G401.6 (cell line): ENCODE results near the gene FMOD.

Experiments used
- FAIRE-seq: peaks from 2 replicates; lab custom pipeline; 2012; peaks lifted over from hg19 to GRCh38; lab: Jason Lieb, UNC

FMOD gene

DNA sequence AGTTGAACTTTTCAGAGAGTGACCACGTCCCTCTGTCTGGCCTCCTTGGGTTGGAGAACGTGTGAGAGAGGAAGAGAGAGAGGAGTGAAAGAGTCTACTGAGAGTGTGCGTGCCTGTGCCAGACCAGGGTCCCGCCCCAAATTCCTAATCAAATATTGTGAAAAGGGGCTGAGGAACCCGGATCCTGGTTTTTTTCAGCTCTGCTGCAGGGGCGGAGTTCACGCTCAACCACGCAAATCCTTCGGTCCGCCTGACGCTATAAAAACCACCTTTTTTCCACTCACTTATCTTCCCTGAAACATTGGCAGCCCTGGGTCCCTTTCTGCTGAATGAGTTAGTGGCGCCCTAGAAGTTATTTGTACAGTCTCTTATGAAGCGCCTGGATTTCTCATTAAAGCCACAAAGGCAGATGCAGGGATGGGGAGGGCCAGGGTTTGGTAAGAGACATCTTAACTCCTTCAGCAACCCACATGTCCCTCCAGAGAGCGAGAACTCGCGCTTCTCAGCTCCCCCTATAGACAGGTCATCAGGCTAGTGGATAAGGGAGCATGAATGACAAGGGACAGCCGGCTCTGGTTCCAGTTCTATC, at the start of gene FMOD:
Gene FMOD (minus strand): TSS at position 86 of the 589 bp plus-strand sequence. CDS start 2,852 bp downstream, outside the sequence.
- FAIRE-seq = no peak

DNA sequence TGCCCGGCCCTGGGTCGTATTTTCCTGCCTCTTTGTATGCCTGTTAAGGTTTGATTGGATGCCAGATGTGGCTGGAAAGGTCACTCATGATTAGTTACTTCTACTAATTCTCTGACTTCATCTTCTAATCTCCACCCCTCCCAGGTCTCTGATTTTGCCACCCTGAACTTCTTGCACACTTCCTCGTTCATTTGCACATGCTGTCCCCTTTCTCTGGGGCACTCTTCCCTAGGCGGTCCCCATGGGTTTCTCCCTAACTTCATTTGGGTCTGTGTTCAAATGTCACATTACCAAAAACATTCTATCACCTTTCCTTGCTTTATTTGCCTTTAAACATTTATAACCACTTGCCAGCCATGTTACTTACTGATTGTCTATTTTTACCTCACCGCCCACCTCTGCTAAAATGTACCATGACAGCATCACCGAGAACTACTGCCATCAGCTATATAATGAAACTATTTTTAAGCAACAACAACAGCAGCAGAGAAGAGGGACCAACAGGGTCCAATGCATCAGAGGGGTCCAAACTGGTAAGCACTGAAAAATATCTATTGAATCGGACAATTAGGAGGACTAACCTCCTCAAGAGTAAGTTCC, 45.8 kb upstream of the FMOD start:
- no peak for FAIRE-seq

DNA sequence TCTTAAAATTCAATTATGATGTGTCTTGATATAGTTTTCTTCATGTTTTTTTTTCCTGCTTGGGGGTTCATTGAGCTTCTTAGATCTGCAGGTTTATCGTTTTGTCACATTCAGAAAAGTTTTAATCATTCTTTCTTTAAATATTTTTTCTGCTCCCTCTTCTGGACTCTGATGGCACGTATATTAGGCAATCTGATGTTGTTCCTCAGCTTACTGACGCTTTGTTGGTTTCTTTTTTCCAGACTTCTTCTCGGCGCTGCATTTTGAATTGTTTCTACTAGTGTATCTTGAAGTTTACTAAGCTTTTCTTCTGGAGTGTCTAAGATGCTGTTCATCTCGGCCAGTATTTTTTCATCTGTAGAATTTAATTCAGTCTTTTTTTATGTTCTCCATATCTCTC, 44.8 kb upstream of the FMOD start:
- FAIRE-seq = no peak

DNA sequence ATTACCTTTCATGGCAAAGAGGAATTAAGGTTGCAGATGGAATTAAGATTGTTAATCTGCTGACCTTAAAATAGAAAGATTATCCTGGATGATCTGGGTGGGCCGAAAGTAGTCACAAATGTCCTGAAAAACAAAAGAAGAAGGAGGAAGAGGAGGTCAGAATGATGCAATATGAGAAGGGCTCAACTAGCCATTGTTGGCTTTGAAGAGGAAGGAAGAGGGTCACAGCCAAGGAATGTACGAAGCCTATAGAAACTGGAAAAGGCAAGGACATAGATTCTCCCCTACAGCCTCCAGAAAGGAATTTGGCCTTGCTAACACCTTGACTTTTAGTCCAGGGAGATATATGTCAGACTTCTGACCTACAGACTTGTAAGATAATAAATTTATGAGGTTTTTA, 39.4 kb upstream of the FMOD start:
- no peak for FAIRE-seq

DNA sequence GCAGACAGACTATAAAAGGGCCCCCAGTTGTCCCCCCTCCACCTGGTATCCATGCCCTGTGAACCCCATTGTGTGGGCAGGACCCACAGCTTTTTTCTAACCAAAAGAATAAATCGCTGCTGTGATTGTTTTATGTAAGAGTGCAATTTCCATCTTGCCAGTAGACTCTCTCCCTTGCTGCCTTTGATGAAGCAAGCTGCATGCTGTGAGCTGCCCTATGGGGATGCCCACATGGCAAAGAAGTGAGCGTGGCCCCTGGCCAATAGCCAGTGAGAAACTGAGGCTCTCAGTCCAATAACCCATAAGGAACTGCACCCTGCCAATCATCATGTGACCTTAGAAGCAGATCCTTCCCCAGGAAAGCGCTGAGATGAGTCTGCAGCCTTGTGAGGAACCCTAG, 37.8 kb upstream of the FMOD start:
- FAIRE-seq = no peak

DNA sequence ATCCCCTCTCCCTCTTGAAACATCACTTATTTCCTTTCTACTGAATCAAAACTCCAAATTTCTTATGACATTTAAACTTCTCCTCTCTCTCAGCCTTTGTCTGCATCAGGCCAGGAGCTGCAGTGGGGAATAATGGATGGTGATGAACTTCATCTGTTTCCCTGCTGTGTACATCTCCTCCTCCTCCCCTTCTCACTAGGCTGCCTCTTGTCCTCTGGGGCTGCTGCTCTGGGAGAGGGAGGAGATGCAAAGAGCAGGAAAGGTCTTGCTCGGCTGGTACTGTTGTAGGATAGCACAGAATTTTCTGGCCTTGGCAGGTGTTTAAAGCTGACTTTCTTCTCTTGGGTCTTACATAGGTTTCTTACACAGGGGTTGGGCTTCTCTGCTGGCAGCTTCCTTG, 31.1 kb upstream of the FMOD start:
- no peak for FAIRE-seq

DNA sequence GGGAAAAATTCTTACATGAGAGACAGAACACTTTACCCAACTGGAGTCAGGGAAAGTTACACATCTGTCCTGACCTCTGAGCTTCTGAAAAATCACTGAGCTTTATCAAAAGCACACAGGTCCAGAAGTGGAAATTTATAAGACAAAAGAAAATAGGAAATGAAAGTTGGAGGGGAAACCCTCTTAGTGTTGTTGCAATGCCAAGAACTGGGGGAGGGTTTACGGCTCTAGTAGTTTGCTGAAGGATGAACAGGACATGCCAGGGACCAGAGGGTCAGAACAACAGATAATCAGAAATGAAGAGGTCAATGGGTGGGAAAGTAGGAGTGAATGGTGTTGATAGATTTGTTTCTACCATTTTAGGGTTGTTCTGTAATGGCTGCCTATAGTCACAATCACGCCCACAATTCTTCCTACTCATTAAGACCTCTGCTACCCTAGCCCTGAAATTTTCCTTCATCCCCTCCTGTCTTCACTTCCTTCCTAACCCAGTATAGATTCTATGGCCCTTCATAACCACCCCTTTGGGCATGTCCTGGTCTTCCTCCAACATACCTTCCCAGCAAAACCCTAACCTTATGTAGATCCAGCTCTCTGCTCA, 30.3 kb upstream of the FMOD start:
- no peak for FAIRE-seq

DNA sequence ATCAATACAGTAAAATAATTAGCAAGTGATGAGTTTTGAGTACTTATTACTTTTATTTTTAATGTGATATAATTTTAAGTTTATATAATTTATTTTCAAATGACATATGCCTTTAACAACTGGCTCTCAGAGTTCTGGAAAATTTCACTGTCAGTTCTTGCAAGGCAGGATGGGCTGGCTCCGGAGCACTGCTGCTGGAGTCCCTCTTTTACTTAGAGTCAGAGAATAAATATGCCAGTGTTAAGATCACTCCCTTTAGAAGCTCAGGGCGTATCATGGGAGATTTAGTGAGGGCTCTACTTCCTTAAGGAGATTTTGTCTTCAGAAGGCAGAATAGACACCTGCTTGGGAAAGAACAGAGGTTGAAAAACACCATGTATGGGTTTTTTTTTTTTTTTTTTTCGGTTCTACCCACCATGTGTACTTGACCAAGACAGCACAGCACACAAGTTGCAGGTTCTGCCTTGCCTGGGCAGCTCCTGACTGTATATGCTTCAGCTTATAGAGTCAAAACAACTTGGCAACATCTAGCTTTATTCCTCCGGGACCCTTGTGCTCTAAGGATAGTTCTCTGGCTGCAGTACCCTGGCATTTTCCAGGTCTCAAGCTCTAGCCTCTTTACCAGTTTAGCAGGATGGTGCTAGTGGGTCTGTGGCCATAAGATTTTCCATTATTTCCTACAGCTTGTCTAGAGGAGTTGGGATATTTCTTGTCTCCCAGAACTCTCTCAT, 29.7 kb upstream of the FMOD start:
- FAIRE-seq = no peak

DNA sequence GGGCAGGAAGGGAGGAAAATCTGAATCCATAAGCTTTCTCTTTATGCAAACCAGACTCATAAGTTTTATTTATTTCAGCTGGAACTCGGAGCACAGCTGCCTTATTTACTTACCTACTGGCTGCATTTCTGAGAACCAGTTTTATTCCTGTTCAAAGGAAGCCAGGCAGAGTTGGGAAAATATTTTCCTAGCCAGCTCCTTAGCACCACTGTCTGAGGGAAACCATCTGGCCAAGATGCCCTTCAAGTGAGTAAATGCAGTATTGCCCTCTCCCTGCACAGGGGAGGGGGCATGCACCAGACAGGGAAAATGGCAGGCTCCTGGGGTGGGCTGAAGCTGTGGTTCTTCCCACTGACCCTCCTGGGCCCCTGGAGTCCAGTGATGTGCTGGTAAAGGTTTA, 28.9 kb upstream of the FMOD start:
- no peak for FAIRE-seq

DNA sequence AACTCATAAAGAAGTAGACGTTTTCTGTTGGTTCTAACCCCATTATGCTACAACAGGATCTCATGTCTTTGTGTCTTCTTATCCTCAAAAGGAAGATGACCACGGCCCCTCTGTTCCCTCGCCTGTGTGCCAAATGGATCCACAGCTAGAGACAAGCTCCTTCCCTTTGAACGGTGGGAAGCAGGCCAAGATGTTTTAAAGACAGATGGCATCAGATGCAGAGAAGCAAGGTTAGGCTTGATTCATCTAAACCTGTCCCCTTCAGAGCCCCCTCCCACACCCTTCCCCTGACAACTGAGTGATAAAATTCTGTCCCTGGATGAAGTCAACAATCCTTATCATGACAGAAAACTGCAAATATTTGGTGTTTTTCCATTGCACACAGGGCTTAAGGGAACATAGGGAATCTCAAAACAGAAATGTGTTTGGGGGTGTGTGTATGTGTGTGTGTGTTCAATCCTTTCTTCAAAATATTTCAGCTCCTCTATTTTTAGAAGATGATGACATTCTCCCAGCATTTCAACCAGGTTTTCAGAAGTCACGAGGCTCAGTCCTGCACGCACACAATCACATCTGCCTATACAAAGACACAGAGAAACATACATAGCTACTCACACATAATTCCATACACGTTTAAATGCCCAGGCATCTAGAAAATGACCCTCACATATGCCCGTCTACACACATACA, 27.8 kb upstream of the FMOD start:
- no peak for FAIRE-seq

DNA sequence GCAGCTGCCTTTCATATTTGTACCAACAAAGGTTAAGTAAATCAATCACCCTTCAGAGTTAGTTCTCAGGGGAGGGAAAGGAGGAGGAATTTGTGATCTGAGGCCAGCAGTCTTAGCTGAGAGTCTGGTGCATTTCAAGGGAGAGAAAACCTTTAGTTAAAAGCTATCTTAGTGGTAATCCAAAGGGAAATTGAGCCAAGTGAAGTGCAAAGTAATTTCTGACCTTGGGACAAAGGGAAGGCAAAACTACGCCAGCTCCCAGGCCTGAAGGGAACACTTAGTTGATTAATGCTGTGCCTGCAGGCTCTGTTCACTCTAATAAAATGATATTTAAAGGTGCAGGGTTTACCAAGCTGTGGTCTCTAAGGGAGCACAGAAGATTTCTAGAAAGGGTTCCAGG, 23.1 kb upstream of the FMOD start:
- FAIRE-seq = no peak

DNA sequence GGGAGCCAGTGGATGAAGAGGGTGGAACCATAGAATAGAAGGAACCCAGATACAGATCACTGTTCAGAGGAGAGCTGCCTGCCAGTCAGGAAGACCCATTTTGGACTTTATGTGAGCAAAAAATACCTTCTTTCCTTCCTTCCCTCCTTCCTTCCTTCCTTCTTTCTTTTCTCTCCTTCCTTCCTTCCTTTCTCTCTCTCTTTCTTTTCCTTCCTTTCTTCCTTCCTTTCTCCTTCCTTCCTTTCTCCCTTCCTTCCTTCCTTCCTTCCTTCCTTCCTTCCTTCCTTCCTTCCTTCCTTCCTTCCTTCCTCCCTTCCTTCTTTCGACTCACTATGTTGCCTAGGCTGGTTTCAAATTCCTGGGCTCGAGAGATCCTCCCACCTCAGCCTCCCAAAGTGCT, 22.1 kb upstream of the FMOD start:
- no peak for FAIRE-seq

DNA sequence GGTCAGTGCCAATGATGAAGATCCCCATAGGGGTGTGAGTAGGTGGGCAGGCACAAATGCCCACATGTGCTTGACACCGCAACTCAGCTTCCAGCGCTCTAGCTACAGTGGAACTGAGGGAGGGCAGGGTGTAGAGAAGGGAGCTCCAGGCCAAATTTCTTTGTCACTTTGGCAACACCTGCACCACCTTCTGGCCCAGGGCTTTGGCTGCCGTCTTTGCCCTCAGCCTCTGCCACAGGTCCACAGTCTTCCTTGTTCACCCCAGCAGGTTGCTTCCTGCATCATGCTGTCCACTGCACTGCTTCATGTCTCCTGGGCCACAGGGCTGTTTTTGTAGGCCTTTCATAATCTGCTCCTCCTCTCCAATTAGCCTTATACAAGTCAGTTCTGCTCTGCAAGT, 20.4 kb upstream of the FMOD start:
- FAIRE-seq = no peak

DNA sequence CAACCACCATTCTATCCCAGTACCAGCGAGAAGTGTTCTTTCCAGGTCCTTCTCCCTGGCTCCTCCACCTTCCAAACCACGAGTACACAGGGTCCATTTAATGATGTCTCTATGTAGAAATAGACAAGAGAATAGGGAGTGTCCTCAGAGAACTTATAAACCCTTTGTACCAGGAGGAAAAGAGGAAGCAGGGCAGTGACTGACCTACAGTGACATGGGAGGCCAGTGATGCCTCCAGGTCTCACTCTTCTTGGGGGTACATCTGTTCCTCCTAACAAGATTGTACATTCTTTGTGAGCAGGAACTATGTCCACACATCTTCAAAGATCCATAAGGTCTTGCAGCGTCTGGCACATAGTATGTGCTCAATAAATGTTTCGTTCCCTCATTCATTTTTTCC, 18.7 kb upstream of the FMOD start:
- no peak for FAIRE-seq

DNA sequence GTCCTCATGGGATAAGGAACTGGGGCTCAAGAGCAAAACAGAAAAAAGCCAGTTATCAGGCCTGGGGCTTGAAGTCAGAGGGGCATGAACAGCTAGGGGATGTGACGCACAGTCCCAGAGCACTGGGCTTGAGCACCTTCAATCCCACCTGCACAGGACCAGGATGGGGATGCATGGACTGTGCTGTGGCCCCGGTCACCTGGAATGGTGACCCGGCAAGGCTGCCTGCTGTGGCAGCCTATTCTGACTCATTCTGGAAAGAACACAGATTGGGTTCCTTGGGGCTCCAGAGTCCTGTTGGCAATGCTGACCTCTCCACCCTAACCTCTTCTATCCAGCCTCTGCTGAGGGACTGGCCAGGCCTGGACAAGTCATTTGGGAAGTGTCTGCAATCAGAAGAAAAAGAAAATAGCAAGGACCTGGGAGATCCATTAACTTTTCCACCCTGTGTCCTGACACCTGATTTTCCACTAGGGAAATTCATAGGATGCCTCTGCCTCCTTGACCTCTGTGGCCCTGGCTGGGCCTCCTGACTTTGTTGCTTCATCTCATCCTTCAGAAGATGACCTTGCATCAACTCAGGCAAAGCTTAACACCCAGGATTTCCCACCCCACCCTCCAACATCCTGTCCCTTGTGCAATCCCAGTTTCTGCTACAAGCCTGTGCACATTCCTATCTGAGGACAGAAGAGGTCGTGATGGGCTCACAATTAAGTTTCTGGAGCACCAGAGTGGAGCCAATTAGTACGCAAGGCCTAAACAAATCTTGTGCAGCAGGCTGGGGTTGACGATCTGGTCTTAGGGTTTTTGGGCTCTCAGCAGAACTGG, 17.9 kb upstream of the FMOD start:
- no peak for FAIRE-seq

DNA sequence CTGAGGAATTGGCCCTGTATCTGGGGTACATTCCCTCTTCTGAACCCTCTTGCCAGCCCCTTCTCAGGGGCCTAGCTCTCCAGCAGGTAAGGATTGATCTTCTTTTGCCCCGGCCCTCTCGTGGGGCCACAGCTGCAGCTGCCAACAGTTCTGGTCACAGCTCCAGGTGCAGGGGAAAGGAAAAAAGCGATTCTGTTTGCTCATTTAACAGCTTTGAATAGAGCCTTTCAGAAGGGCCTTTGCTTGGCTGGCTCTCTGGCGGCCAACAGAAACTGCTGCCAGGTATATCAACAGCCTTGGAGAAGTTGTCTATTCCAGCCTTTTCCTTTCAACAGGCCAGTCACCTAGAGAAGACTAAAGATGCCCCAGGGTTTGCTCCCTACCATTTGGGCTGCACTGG, 16.1 kb upstream of the FMOD start:
- FAIRE-seq = no peak

DNA sequence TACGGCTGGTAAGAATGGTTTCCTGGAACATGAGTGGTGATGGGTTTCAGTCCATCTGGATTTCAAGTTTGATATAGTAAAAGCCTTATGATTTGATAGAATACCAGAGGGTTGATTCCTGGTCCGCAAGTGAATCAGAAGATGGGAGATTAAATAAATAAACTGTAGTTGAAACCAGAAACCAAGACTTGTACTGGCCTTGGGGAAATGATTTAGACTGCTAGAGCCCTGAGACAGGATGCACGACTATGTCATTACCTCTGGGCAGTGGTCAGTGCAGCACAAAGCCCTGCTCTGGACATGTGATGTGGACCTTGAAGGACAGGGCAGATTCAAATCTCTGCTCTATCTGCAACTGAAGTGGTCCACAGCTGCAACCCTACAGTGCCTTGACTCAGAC, 15.6 kb upstream of the FMOD start:
- no peak for FAIRE-seq

DNA sequence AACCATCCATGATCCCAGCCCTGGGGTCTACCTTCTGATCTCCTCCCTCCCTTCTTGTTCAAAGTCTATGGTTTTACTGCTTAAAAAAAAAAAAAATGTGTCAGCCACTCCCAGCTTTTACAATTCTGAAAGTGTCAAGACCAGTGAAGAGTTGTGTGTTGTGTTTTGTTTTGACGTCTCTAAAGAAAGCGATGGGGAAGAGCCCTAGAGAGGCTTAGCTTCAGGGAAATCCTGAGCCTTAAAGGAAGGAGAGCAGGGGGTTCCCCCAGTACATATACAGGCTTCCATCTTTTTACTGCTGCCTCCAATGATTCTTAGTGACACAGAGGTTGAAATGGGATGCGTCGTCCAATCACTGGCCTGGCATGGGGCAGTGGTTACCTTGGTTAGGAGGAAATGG, 13.9 kb upstream of the FMOD start:
- no peak for FAIRE-seq

DNA sequence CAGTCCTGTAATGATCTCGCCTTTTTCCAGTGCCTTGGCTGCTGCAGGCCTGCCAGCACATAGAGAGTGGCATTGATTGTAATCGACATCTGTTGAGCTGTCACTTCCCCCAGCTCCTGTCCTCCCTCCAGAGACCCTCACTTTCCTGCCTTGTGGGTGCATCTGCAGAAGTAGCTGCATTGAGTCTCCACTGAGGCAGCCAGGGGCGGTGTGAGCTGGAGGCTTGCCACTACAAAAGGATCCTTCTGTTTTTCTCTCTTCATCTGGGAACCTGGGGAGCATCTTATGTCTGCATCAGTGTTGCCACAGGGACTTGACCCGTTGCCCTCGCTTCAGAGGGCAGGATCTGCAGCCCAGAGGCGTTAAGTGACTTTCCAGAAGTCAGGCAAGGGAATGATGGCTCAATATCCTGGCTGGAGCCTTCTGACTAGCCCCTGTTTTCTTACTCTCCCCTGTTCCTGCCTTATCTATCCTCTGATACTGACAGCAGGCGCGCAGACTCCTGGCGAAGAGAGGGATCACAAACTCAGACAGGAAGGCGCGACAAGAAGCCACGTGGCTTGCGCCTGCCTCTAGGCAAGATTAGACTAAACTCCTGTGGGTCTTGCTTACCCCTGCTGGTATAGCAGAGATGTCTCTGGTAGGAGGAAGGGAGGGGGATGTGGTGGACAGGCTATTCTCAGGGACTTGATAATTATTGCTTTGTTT, 13.3 kb upstream of the FMOD start:
- FAIRE-seq = no peak

DNA sequence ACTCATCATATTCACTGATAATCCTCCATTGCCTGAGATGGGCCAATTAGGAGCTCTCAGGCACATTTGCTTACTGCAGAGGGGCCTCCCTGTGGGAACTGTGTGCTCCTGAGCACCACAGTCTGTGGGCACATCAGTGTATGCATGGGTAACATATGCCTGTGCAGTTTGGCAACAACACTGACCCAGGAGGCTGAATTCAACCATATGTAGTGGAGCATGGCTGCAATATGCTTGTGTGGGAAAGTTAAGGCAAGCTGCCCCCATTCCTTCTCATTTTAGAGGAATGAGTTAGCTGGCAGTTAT, 11.8 kb upstream of the FMOD start:
- no peak for FAIRE-seq

DNA sequence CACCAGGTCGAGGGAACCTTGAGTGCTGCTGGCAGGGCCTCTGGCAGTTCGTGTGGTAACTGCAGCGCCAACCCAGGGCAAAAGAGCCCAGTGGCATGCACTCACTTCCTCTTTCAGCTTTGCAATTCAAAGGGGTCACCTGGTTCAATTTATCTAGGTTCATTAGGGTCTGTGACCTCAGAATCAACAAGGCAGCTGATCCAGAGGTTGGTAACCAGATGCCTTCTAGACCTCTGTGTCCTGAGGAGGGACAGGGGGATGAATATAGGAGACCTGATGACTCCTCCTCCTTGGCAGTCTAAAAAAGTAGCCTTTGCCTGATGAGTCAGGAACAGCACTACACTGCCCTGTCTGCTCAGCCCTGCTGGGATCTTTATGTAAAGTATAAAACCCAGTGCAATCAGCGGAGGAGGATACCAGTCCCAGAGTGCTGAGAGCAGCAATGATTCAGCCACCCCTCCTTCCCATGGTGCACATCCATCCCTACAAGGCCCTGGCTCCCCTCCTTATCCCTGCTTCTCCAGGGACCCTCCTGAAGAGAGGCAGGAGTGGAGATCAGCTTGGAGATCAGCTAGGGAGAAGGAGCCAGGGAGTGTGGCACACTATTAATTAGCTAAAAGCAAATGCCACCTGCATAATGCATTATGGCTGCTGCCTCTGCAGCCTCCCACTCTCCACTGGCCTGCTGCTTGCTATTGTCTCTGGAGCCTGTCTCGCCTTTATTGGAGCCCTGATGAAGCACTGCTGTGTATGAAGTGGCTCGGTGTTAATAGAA, 11.2 kb upstream of the FMOD start:
- FAIRE-seq = no peak
